ENCODE measurements around the gene SF1.

DNA sequence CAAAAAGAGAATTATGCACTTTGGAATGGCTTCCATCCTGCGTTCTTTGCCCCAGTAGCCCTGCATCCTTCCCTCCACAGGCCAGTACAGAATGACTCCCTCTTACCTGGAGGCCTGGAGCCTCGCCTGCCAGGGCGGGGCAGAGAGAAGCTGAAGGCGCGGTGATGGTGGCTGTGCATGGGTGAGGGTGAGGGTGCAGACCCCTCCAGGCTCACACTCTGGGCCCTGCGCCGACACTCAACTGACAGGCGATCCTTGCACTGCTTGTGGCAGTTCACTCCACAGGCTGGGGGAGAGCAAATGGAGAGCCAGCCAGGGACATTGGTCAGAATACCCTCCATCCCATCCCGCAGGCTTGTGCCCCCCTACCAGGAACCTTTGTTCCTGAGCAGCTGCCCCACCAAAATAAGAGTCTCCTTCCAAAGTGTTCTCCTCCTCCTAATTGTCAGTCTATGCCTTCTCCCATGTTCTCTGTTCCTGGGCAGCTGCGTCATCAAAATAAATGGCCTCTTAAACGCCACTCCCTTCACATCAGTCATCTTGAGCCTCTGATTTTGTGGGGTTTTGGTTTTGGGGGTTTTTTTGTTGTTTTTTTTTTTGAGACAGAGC, 49.5 kb downstream of the SF1 start:
- no peak for TF ChIP-seq REST (IDR thresholded peaks at IDR 0.05; ENCODE audit: low read depth, low read length)
- TF ChIP-seq MXI1 (IDR thresholded peaks at IDR 0.05; ENCODE audit: low read depth, low read length) = no peak

All from SK-N-SH (cell line).